Measurements from ENCODE around the gene NIPAL3.

The NIPAL3 gene

GRCh38 chr1:24383381-24383940, 32.1 kb upstream of the NIPAL3 start:
- H3K4ac ChIP-seq (ENCODE audit: low read depth, low read length): no peak overlapping the region
- H3K79me1 ChIP-seq (ENCODE audit: low read length): no peaks in the 10 kb centered on the region
- H3K4me1 ChIP-seq (ENCODE audit: control insufficient read depth, low read depth, low read length): no peaks in the 10 kb centered on the region
- no peak overlapping the region for H4K5ac ChIP-seq (ENCODE audit: low read length)
- H3K4me3 ChIP-seq (ENCODE audit: low read length): no peak overlapping the region
- no peak overlapping the region for H4K8ac ChIP-seq (ENCODE audit: low read depth, low read length)
- no peaks in the 10 kb centered on the region for H3K36me3 ChIP-seq (ENCODE audit: control insufficient read depth, insufficient read depth, low read length)
- H2BK120ac ChIP-seq (ENCODE audit: low read depth, low read length): no peak overlapping the region
- no peak overlapping the region for H3K23ac ChIP-seq (ENCODE audit: low read length)
- no peak overlapping the region for H2BK15ac ChIP-seq (replicated peaks; ENCODE audit: low read depth)
- no peak overlapping the region for H3K27ac ChIP-seq (ENCODE audit: low read depth, low read length)
- H3K56ac ChIP-seq (ENCODE audit: low read length): no peak overlapping the region
- H3K79me2 ChIP-seq (ENCODE audit: control insufficient read depth, insufficient read depth, low read length): no peaks in the 10 kb centered on the region
- H3K4me2 ChIP-seq (ENCODE audit: low read length): no peak overlapping the region
- H3K27me3 ChIP-seq (ENCODE audit: insufficient read depth, low read length, poor library complexity): no peaks in the 10 kb centered on the region
- no peak overlapping the region for H2BK5ac ChIP-seq (ENCODE audit: low read length)
- no peak for DNase-seq
- no peak overlapping the region for H2AK5ac ChIP-seq (ENCODE audit: low read length)
- H3K18ac ChIP-seq (ENCODE audit: low read length): no peak overlapping the region
- H3K9ac ChIP-seq (ENCODE audit: low read length): no peak overlapping the region
- no CpG with 5 or more reads among the region's 2 CpGs for WGBS (ENCODE audit: extremely low coverage, insufficient coverage, low lambda C conversion rate)

GRCh38 chr1:24384251-24385090, 31.1 kb upstream of the NIPAL3 start:
- WGBS (ENCODE audit: extremely low coverage, insufficient coverage, low lambda C conversion rate): no CpG with 5 or more reads among the region's 13 CpGs

GRCh38 chr1:24385160-24385940, 30.3 kb upstream of the NIPAL3 start:
- Histone ChIP-seq H3K79me2 (ENCODE audit: control insufficient read depth, insufficient read depth, low read length) (no peaks in the 10 kb centered on the region), H3K4me3 (ENCODE audit: low read length) (no peak overlapping the region), H4K5ac (ENCODE audit: low read length) (no peak overlapping the region), H3K23ac (ENCODE audit: low read length) (no peak overlapping the region), H4K8ac (ENCODE audit: low read depth, low read length) (no peak overlapping the region), H2AK5ac (ENCODE audit: low read length) (no peak overlapping the region), H2BK120ac (ENCODE audit: low read depth, low read length) (no peak overlapping the region), H3K9ac (ENCODE audit: low read length) (no peak overlapping the region), H2BK5ac (ENCODE audit: low read length) (no peak overlapping the region), H3K56ac (ENCODE audit: low read length) (no peak overlapping the region), H3K18ac (ENCODE audit: low read length) (no peak overlapping the region), H3K4ac (ENCODE audit: low read depth, low read length) (no peak overlapping the region), H2BK15ac (replicated peaks; ENCODE audit: low read depth) (no peak overlapping the region), H3K79me1 (ENCODE audit: low read length) (no peaks in the 10 kb centered on the region), H3K4me1 (ENCODE audit: control insufficient read depth, low read depth, low read length) (no peaks in the 10 kb centered on the region), H3K27ac (ENCODE audit: low read depth, low read length) (no peak overlapping the region), H3K4me2 (ENCODE audit: low read length) (no peak overlapping the region), H3K27me3 (ENCODE audit: insufficient read depth, low read length, poor library complexity) (no peaks in the 10 kb centered on the region), H3K36me3 (ENCODE audit: control insufficient read depth, insufficient read depth, low read length) (no peaks in the 10 kb centered on the region)
- DNase-seq: peak; percentile 71
- WGBS (ENCODE audit: extremely low coverage, insufficient coverage, low lambda C conversion rate): no CpG with 5 or more reads among the region's 12 CpGs

More at GRCh38 chr1:24384251-24385090, 31.1 kb upstream of the NIPAL3 start:
- Histone ChIP-seq H3K36me3 (ENCODE audit: control insufficient read depth, insufficient read depth, low read length) (no peaks in the 10 kb centered on the region), H3K23ac (ENCODE audit: low read length) (no peak overlapping the region), H3K27me3 (ENCODE audit: insufficient read depth, low read length, poor library complexity) (no peaks in the 10 kb centered on the region), H3K4ac (ENCODE audit: low read depth, low read length) (no peak overlapping the region), H2AK5ac (ENCODE audit: low read length) (no peak overlapping the region), H3K4me1 (ENCODE audit: control insufficient read depth, low read depth, low read length) (no peaks in the 10 kb centered on the region), H3K18ac (ENCODE audit: low read length) (no peak overlapping the region), H2BK120ac (ENCODE audit: low read depth, low read length) (no peak overlapping the region), H3K4me3 (ENCODE audit: low read length) (no peak overlapping the region), H4K5ac (ENCODE audit: low read length) (no peak overlapping the region), H2BK15ac (replicated peaks; ENCODE audit: low read depth) (no peak overlapping the region), H3K4me2 (ENCODE audit: low read length) (no peak overlapping the region), H3K79me2 (ENCODE audit: control insufficient read depth, insufficient read depth, low read length) (no peaks in the 10 kb centered on the region), H3K79me1 (ENCODE audit: low read length) (no peaks in the 10 kb centered on the region), H4K8ac (ENCODE audit: low read depth, low read length) (no peak overlapping the region), H3K27ac (ENCODE audit: low read depth, low read length) (no peak overlapping the region), H3K9ac (ENCODE audit: low read length) (no peak overlapping the region), H2BK5ac (ENCODE audit: low read length) (no peak overlapping the region), H3K56ac (ENCODE audit: low read length) (no peak overlapping the region)
- peak; percentile 53 for DNase-seq

- no peaks in the 10 kb centered on the region for H3K79me2 ChIP-seq (ENCODE audit: control insufficient read depth, insufficient read depth, low read length)
- no peaks in the 10 kb centered on the region for H3K79me1 ChIP-seq (ENCODE audit: low read length)
- WGBS (ENCODE audit: extremely low coverage, insufficient coverage, low lambda C conversion rate): no CpG with 5 or more reads among the region's 9 CpGs
- H4K8ac ChIP-seq (ENCODE audit: low read depth, low read length): no peak overlapping the region
- DNase-seq: no peak
- no peak overlapping the region for H3K27ac ChIP-seq (ENCODE audit: low read depth, low read length)
- no peak overlapping the region for H3K4me2 ChIP-seq (ENCODE audit: low read length)
- H2BK15ac ChIP-seq (replicated peaks; ENCODE audit: low read depth): no peak overlapping the region
- H2BK5ac ChIP-seq (ENCODE audit: low read length): no peak overlapping the region
- no peak overlapping the region for H3K56ac ChIP-seq (ENCODE audit: low read length)
- no peak overlapping the region for H2BK120ac ChIP-seq (ENCODE audit: low read depth, low read length)
- no peak overlapping the region for H3K4me3 ChIP-seq (ENCODE audit: low read length)
- H3K18ac ChIP-seq (ENCODE audit: low read length): no peak overlapping the region
- no peaks in the 10 kb centered on the region for H3K4me1 ChIP-seq (ENCODE audit: control insufficient read depth, low read depth, low read length)
- no peak overlapping the region for H3K4ac ChIP-seq (ENCODE audit: low read depth, low read length)
- H3K36me3 ChIP-seq (ENCODE audit: control insufficient read depth, insufficient read depth, low read length): no peaks in the 10 kb centered on the region
- no peak overlapping the region for H2AK5ac ChIP-seq (ENCODE audit: low read length)
- H3K9ac ChIP-seq (ENCODE audit: low read length): no peak overlapping the region
- H3K23ac ChIP-seq (ENCODE audit: low read length): no peak overlapping the region
- no peaks in the 10 kb centered on the region for H3K27me3 ChIP-seq (ENCODE audit: insufficient read depth, low read length, poor library complexity)
- H4K5ac ChIP-seq (ENCODE audit: low read length): no peak overlapping the region
Measured at GRCh38 chr1:24386241-24386640, 29.4 kb upstream of the NIPAL3 start.

- H3K4me3 ChIP-seq (ENCODE audit: low read length): no peak overlapping the region
- H2BK5ac ChIP-seq (ENCODE audit: low read length): no peak overlapping the region
- WGBS (ENCODE audit: extremely low coverage, insufficient coverage, low lambda C conversion rate): no CpG with 5 or more reads among the region's 11 CpGs
- no peaks in the 10 kb centered on the region for H3K79me2 ChIP-seq (ENCODE audit: control insufficient read depth, insufficient read depth, low read length)
- H3K79me1 ChIP-seq (ENCODE audit: low read length): no peaks in the 10 kb centered on the region
- no peak overlapping the region for H3K23ac ChIP-seq (ENCODE audit: low read length)
- no peak overlapping the region for H3K27ac ChIP-seq (ENCODE audit: low read depth, low read length)
- no peak for DNase-seq
- no peak overlapping the region for H2AK5ac ChIP-seq (ENCODE audit: low read length)
- no peaks in the 10 kb centered on the region for H3K27me3 ChIP-seq (ENCODE audit: insufficient read depth, low read length, poor library complexity)
- no peak overlapping the region for H3K18ac ChIP-seq (ENCODE audit: low read length)
- no peak overlapping the region for H3K56ac ChIP-seq (ENCODE audit: low read length)
- H3K9ac ChIP-seq (ENCODE audit: low read length): no peak overlapping the region
- no peak overlapping the region for H3K4ac ChIP-seq (ENCODE audit: low read depth, low read length)
- no peak overlapping the region for H2BK15ac ChIP-seq (replicated peaks; ENCODE audit: low read depth)
- no peaks in the 10 kb centered on the region for H3K4me1 ChIP-seq (ENCODE audit: control insufficient read depth, low read depth, low read length)
- no peak overlapping the region for H4K8ac ChIP-seq (ENCODE audit: low read depth, low read length)
- no peaks in the 10 kb centered on the region for H3K36me3 ChIP-seq (ENCODE audit: control insufficient read depth, insufficient read depth, low read length)
- H3K4me2 ChIP-seq (ENCODE audit: low read length): no peak overlapping the region
- H4K5ac ChIP-seq (ENCODE audit: low read length): no peak overlapping the region
- no peak overlapping the region for H2BK120ac ChIP-seq (ENCODE audit: low read depth, low read length)
Measured at GRCh38 chr1:24386931-24387330, 28.7 kb upstream of the NIPAL3 start.
